BLaER1 (cell line): ENCODE results near the gene NR1H4.
"Not testable (repeated sequence)": the region's sequence is repeated elsewhere in the genome, so short reads cannot be mapped to it uniquely, and the experiment has no call there.

Experiments
- H3K27ac ChIP-seq: shearing (Covaris generic); formaldehyde crosslinking; 2 replicates; pipeline ENCODE4 v1.8.1; 2022
- H3K27me3 ChIP-seq: shearing (Covaris generic); formaldehyde crosslinking; 2 replicates; pipeline ENCODE4 v1.8.1; 2022
- H3K36me3 ChIP-seq: shearing (Covaris generic); formaldehyde crosslinking; 2 replicates; pipeline ENCODE4 v1.8.1; 2022
- H3K4me1 ChIP-seq: shearing (Covaris generic); formaldehyde crosslinking; 2 replicates; pipeline ENCODE4 v1.8.1; 2022
- H3K4me2 ChIP-seq: shearing (Covaris generic); formaldehyde crosslinking; 2 replicates; pipeline ENCODE4 v1.8.1; 2022
- H3K4me3 ChIP-seq: shearing (Covaris generic); formaldehyde crosslinking; 2 replicates; pipeline ENCODE4 v1.8.1; 2022
- H3K9ac ChIP-seq: shearing (Covaris generic); formaldehyde crosslinking; 2 replicates; pipeline ENCODE4 v1.8.1; 2022
- H3K9me3 ChIP-seq: shearing (Covaris generic); formaldehyde crosslinking; 2 replicates; pipeline ENCODE4 v1.8.1; 2022
- H4K20me1 ChIP-seq: shearing (Covaris generic); formaldehyde crosslinking; 2 replicates; pipeline ENCODE4 v1.8.1; 2022
- Cebpa-rat ChIP-seq: shearing (Covaris generic); IDR thresholded peaks from 2 replicates; pipeline ENCODE4 v1.8.1; 2022

NR1H4 gene

GRCh38 chr12:100473716-100474150 is at the start of gene NR1H4:
NR1H4 (plus strand) TSS chr12:100473866; CDS start chr12:100493324, 19,458 bp downstream.
- Histone ChIP-seq H3K27ac (no peak within 1 kb of the TSS), H3K9ac (no peak within 1 kb of the TSS), H3K4me1 (no peaks in the 10 kb centered on the region), H4K20me1 (no peaks in the 10 kb centered on the region), H3K9me3 (no peaks in the 10 kb centered on the region), H3K36me3 (no peaks in the 10 kb centered on the region), H3K4me2 (no peak within 1 kb of the TSS), H3K27me3 (no peaks in the 10 kb centered on the region), H3K4me3 (no peak within 1 kb of the TSS)
- TF ChIP-seq Cebpa-rat = no peak

- no peak for TF ChIP-seq Cebpa-rat
- no peaks in the 10 kb centered on the region for H3K36me3 ChIP-seq
- no peaks in the 10 kb centered on the region for H3K27me3 ChIP-seq
- H3K4me1 ChIP-seq = no peaks in the 10 kb centered on the region
- H3K9me3 ChIP-seq = 0 out of 2 replicates have a peak, but pooled peaks cover 6% of the 10 kb centered on the region
- H3K27ac ChIP-seq = no peak overlapping the region
- no peaks in the 10 kb centered on the region for H4K20me1 ChIP-seq
- no peak overlapping the region for H3K4me3 ChIP-seq
- H3K9ac ChIP-seq = no peak overlapping the region
- no peak overlapping the region for H3K4me2 ChIP-seq
These were observed 47.5 kb upstream of the NR1H4 start for GRCh38 chr12:100426145-100426544.

GRCh38 chr12:100427078-100427477 is 46.6 kb upstream of the NR1H4 start:
- TF ChIP-seq Cebpa-rat = no peak
- H3K4me2 ChIP-seq = no peak overlapping the region

GRCh38 chr12:100430251-100430650 is 43.4 kb upstream of the NR1H4 start:
- H3K4me1 ChIP-seq, H3K9me3 ChIP-seq, H3K4me3 ChIP-seq, H4K20me1 ChIP-seq, H3K27ac ChIP-seq, H3K9ac ChIP-seq, H3K27me3 ChIP-seq, H3K36me3 ChIP-seq, H3K4me2 ChIP-seq: not testable (repeated sequence)

More at GRCh38 chr12:100427078-100427477, 46.6 kb upstream of the NR1H4 start:
- Histone ChIP-seq H3K27ac (no peak overlapping the region), H3K4me3 (no peak overlapping the region), H3K36me3 (no peaks in the 10 kb centered on the region), H3K9me3 (0 out of 2 replicates have a peak, but pooled peaks cover 6% of the 10 kb centered on the region), H4K20me1 (no peaks in the 10 kb centered on the region), H3K4me1 (no peaks in the 10 kb centered on the region), H3K9ac (no peak overlapping the region), H3K27me3 (no peaks in the 10 kb centered on the region)

GRCh38 chr12:100433701-100434100 is 40.0 kb upstream of the NR1H4 start:
- no peak overlapping the region for H3K4me2 ChIP-seq
- no peak for TF ChIP-seq Cebpa-rat

GRCh38 chr12:100434177-100434576 is 39.5 kb upstream of the NR1H4 start:
- no peaks in the 10 kb centered on the region for H3K4me1 ChIP-seq
- no peaks in the 10 kb centered on the region for H3K27me3 ChIP-seq

More at GRCh38 chr12:100433701-100434100, 40.0 kb upstream of the NR1H4 start:
- no peaks in the 10 kb centered on the region for H3K4me1 ChIP-seq
- no peaks in the 10 kb centered on the region for H4K20me1 ChIP-seq
- no peak overlapping the region for H3K4me3 ChIP-seq
- 0 out of 2 replicates have a peak, but pooled peaks cover 6% of the 10 kb centered on the region for H3K9me3 ChIP-seq
- H3K27me3 ChIP-seq = no peaks in the 10 kb centered on the region
- no peak overlapping the region for H3K9ac ChIP-seq
- H3K36me3 ChIP-seq = no peaks in the 10 kb centered on the region
- H3K27ac ChIP-seq = no peak overlapping the region

GRCh38 chr12:100435957-100436356 is 37.7 kb upstream of the NR1H4 start:
- no peak for TF ChIP-seq Cebpa-rat
- Histone ChIP-seq H3K4me1 (no peaks in the 10 kb centered on the region), H3K9me3 (no peaks in the 10 kb centered on the region), H3K9ac (no peak overlapping the region), H3K27ac (no peak overlapping the region), H3K4me2 (no peak overlapping the region), H4K20me1 (no peaks in the 10 kb centered on the region), H3K36me3 (no peaks in the 10 kb centered on the region), H3K4me3 (no peak overlapping the region), H3K27me3 (no peaks in the 10 kb centered on the region)

More at GRCh38 chr12:100434177-100434576, 39.5 kb upstream of the NR1H4 start:
- TF ChIP-seq Cebpa-rat = no peak
- Histone ChIP-seq H3K9me3 (0 out of 2 replicates have a peak, but pooled peaks cover 6% of the 10 kb centered on the region), H3K27ac (no peak overlapping the region), H3K9ac (no peak overlapping the region), H3K4me2 (no peak overlapping the region), H3K36me3 (no peaks in the 10 kb centered on the region), H3K4me3 (no peak overlapping the region), H4K20me1 (no peaks in the 10 kb centered on the region)

GRCh38 chr12:100437038-100437841 is 36.4 kb upstream of the NR1H4 start:
- H3K4me2 ChIP-seq = no peak overlapping the region
- no peak overlapping the region for H3K27ac ChIP-seq
- no peaks in the 10 kb centered on the region for H4K20me1 ChIP-seq
- H3K9me3 ChIP-seq = no peaks in the 10 kb centered on the region
- H3K27me3 ChIP-seq = no peaks in the 10 kb centered on the region
- no peak overlapping the region for H3K9ac ChIP-seq
- H3K36me3 ChIP-seq = no peaks in the 10 kb centered on the region
- H3K4me3 ChIP-seq = no peak overlapping the region
- H3K4me1 ChIP-seq = no peaks in the 10 kb centered on the region
- TF ChIP-seq Cebpa-rat = no peak

GRCh38 chr12:100439797-100440196 is 33.9 kb upstream of the NR1H4 start:
- H3K27me3 ChIP-seq = no peaks in the 10 kb centered on the region
- TF ChIP-seq Cebpa-rat = no peak
- no peak overlapping the region for H3K27ac ChIP-seq
- no peaks in the 10 kb centered on the region for H3K9me3 ChIP-seq
- no peaks in the 10 kb centered on the region for H3K36me3 ChIP-seq
- H3K4me2 ChIP-seq = no peak overlapping the region
- no peak overlapping the region for H3K9ac ChIP-seq
- H3K4me1 ChIP-seq = no peaks in the 10 kb centered on the region
- H3K4me3 ChIP-seq = no peak overlapping the region
- no peaks in the 10 kb centered on the region for H4K20me1 ChIP-seq

GRCh38 chr12:100442403-100442802 is 31.3 kb upstream of the NR1H4 start:
- Histone ChIP-seq H4K20me1 (no peaks in the 10 kb centered on the region), H3K36me3 (no peaks in the 10 kb centered on the region), H3K27me3 (no peaks in the 10 kb centered on the region), H3K27ac (no peak overlapping the region), H3K4me3 (no peak overlapping the region), H3K9ac (no peak overlapping the region), H3K4me1 (peaks cover 4% of the 10 kb centered on the region; the same call in 1 of the 2 replicates), H3K4me2 (no peak overlapping the region), H3K9me3 (no peaks in the 10 kb centered on the region)
- TF ChIP-seq Cebpa-rat = no peak
